ENCODE results near the gene TMEM131.

The TMEM131 gene

GRCh38 chr2:97735161-97735561 is 260.6 kb downstream of the TMEM131 start:
- ChIA-PET CTCF (no interaction called here), POLR2A (no interaction called here)
- TF ChIP-seq CTCF (IDR thresholded peaks at IDR 0.05; ENCODE audit: insufficient read depth, low read length, missing control alignments): no peak
- no peak overlapping the region for H3K4me3 ChIP-seq (ENCODE audit: low read depth, low read length)
- DNase-seq (ENCODE audit: low read depth, low spot score): no peak

- POLR2A ChIA-PET: no interaction called here
- H3K4me3 ChIP-seq (ENCODE audit: low read depth, low read length): no peak overlapping the region
- TF ChIP-seq CTCF (IDR thresholded peaks at IDR 0.05; ENCODE audit: insufficient read depth, low read length, missing control alignments): no peak
- CTCF ChIA-PET: interaction anchor here (1.0 kb wide), 1 partner anchor 651 kb away, joined by 3 read pairs; no protein-coding TSS in a partner anchor
- DNase-seq (ENCODE audit: low read depth, low spot score): no peak
Measured at GRCh38 chr2:97734061-97735051, 261.4 kb downstream of the TMEM131 start.

GRCh38 chr2:97733341-97734035 is 262.3 kb downstream of the TMEM131 start:
- no peak overlapping the region for H3K4me3 ChIP-seq (ENCODE audit: low read depth, low read length)
- POLR2A ChIA-PET: no interaction called here
- DNase-seq (ENCODE audit: low read depth, low spot score): no peak
- CTCF ChIA-PET: interaction anchor here (1.0 kb wide), 1 partner anchor 652 kb away, joined by 3 read pairs; no protein-coding TSS in a partner anchor
- no peak for TF ChIP-seq CTCF (IDR thresholded peaks at IDR 0.05; ENCODE audit: insufficient read depth, low read length, missing control alignments)

GRCh38 chr2:97732436-97733340 is 263.1 kb downstream of the TMEM131 start:
- no peak for DNase-seq (ENCODE audit: low read depth, low spot score)

More at GRCh38 chr2:97732436-97733340, 263.1 kb downstream of the TMEM131 start:
- no peak for TF ChIP-seq CTCF (IDR thresholded peaks at IDR 0.05; ENCODE audit: insufficient read depth, low read length, missing control alignments)
- ChIA-PET CTCF (interaction anchor here (1.5 to 3.6 kb wide), 2 partner anchors 8 to 34 kb away, joined by 3 to 22 read pairs; no protein-coding TSS in a partner anchor), POLR2A (no interaction called here)
- H3K4me3 ChIP-seq (ENCODE audit: low read depth, low read length): no peak overlapping the region

Measured in AG04449 (cell line).